Measurements from ENCODE around the gene GIPC2.

GRCh38 chr1:78069784-78070183 lies 24.0 kb downstream of the GIPC2 start:
- no peak for TF ChIP-seq CTCF (optimal IDR thresholded peaks at IDR 0.05 in 1 of 3, IDR thresholded peaks at IDR 0.05 in 1 of 3, conservative IDR thresholded peaks at IDR 0.05 in 1 of 3; ENCODE audit: extremely low read depth in 1 of 3, insufficient read depth in 2 of 3, low read length in 3 of 3)
- no peak for TF ChIP-seq EZH2 (IDR thresholded peaks at IDR 0.05; ENCODE audit: low read length)

Measured in keratinocyte (primary cell).